Mesendoderm (in vitro differentiated cells): ENCODE results near the gene TSSK2.
A peak's percentile ranks its signal among the peaks of the same experiment; 100 is the strongest.

Experiments
- DNase-seq: peaks from one replicate; pipeline ENCODE4 v3.0.0; 2013
- H2AK5ac ChIP-seq: 2 replicates; pipeline ENCODE4 v1.6.1; 2013; ENCODE audit warnings: low read length, inconsistent platforms
- H2BK120ac ChIP-seq: 2 replicates; pipeline ENCODE4 v1.6.1; 2013; ENCODE audit warnings: low read depth, mild to moderate bottlenecking, low read length, moderate library complexity, mixed read lengths
- H2BK15ac ChIP-seq: replicated peaks from 2 replicates; pipeline ENCODE4 v1.6.1; 2013; ENCODE audit warnings: low read depth, mild to moderate bottlenecking, moderate library complexity
- H2BK5ac ChIP-seq: 2 replicates; pipeline ENCODE4 v1.6.1; 2013; ENCODE audit warnings: low read length, inconsistent platforms
- H3K18ac ChIP-seq: 2 replicates; pipeline ENCODE4 v1.6.1; 2013; ENCODE audit warnings: mild to moderate bottlenecking, low read length, mixed read lengths
- H3K23ac ChIP-seq: one replicate; pipeline ENCODE4 v1.6.1; 2013; ENCODE audit warnings: low read length
- H3K27ac ChIP-seq: 2 replicates; pipeline ENCODE4 v1.5.1; 2013; ENCODE audit warnings: low read depth, mild to moderate bottlenecking, inconsistent platforms, low read length, moderate library complexity
- H3K27me3 ChIP-seq: 2 replicates; pipeline ENCODE4 v1.6.1; 2013; ENCODE audit warnings: low read length, control low read depth, mild to moderate bottlenecking, inconsistent platforms; ENCODE audit not compliant: insufficient read depth, poor library complexity
- H3K36me3 ChIP-seq: 2 replicates; pipeline ENCODE4 v1.6.1; 2013; ENCODE audit warnings: low read length, inconsistent platforms; ENCODE audit not compliant: control insufficient read depth, insufficient read depth
- H3K4ac ChIP-seq: one replicate; pipeline ENCODE4 v1.6.1; 2013; ENCODE audit warnings: low read depth, mild to moderate bottlenecking, low read length, moderate library complexity
- H3K4me1 ChIP-seq: 2 replicates; pipeline ENCODE4 v1.6.1; 2013; ENCODE audit warnings: low read depth, low read length, inconsistent platforms; ENCODE audit not compliant: control insufficient read depth
- H3K4me2 ChIP-seq: 2 replicates; pipeline ENCODE4 v1.6.1; 2013; ENCODE audit warnings: low read length
- H3K4me3 ChIP-seq: 2 replicates; pipeline ENCODE4 v1.5.1; 2013; ENCODE audit warnings: mild to moderate bottlenecking, low read length
- H3K56ac ChIP-seq: one replicate; pipeline ENCODE4 v1.6.1; 2013; ENCODE audit warnings: low read length
- H3K79me1 ChIP-seq: 2 replicates; pipeline ENCODE4 v1.6.1; 2013; ENCODE audit warnings: low read length, inconsistent platforms
- H3K79me2 ChIP-seq: 2 replicates; pipeline ENCODE4 v1.6.1; 2013; ENCODE audit warnings: mild to moderate bottlenecking, low read length; ENCODE audit not compliant: control insufficient read depth, insufficient read depth
- H3K9ac ChIP-seq: 2 replicates; pipeline ENCODE4 v1.6.1; 2013; ENCODE audit warnings: low read length, inconsistent platforms
- H4K5ac ChIP-seq: one replicate; pipeline ENCODE4 v1.6.1; 2013; ENCODE audit warnings: low read length
- H4K8ac ChIP-seq: one replicate; pipeline ENCODE4 v1.6.1; 2013; ENCODE audit warnings: low read depth, mild to moderate bottlenecking, control low read depth, low read length, moderate library complexity
- WGBS: extraction: QIAGEN DNeasy Blood & Tissue Kit; methylation state at CpG from one replicate; pipeline ENCODE4 v1.1.7; 2013; ENCODE audit warnings: low lambda C conversion rate, missing lambda C conversion rate; ENCODE audit not compliant: insufficient coverage; ENCODE audit errors: extremely low coverage; 5-methylcytosine and 5-hydroxymethylcytosine counted together

Gene TSSK2

GRCh38 chr22:19149047-19149883, 18.2 kb downstream of the TSSK2 start:
- Histone ChIP-seq H2BK5ac (no peak overlapping the region), H3K56ac (peak overlapping the region; percentile 56), H3K79me1 (peaks cover under 1% of the 10 kb centered on the region), H3K27ac (no peak overlapping the region), H3K27me3 (peaks cover 45% of the 10 kb centered on the region), H3K23ac (no peak overlapping the region), H3K4me3 (no peak overlapping the region), H2AK5ac (no peak overlapping the region), H3K79me2 (peaks cover under 1% of the 10 kb centered on the region), H4K8ac (no peak overlapping the region), H3K4ac (no peak overlapping the region), H3K4me2 (peak overlapping the region; percentile 36), H3K18ac (no peak overlapping the region), H3K4me1 (no peaks in the 10 kb centered on the region), H4K5ac (no peak overlapping the region), H2BK120ac (no peak overlapping the region), H3K9ac (no peak overlapping the region), H2BK15ac (no peak overlapping the region), H3K36me3 (no peaks in the 10 kb centered on the region)
- no CpG with 5 or more reads among the region's 92 CpGs for WGBS
- DNase-seq, result peak; percentile 31

GRCh38 chr22:19149991-19150390, 18.9 kb downstream of the TSSK2 start, which contains the start of gene GSC2:
Gene GSC2 (minus strand): TSS chr22:19150292. CDS start chr22:19150283, 9 bp downstream.
- Histone ChIP-seq H3K56ac (peak within 1 kb of the TSS; percentile 56), H2BK15ac (no peak within 1 kb of the TSS), H3K27me3 (peaks cover 45% of the 10 kb centered on the region), H3K79me2 (no peaks in the 10 kb centered on the region), H2BK5ac (no peak within 1 kb of the TSS), H2AK5ac (no peak within 1 kb of the TSS), H3K4me1 (no peaks in the 10 kb centered on the region), H3K36me3 (no peaks in the 10 kb centered on the region), H4K8ac (no peak within 1 kb of the TSS), H3K4me3 (no peak within 1 kb of the TSS), H3K79me1 (no peaks in the 10 kb centered on the region), H3K4ac (no peak within 1 kb of the TSS), H4K5ac (no peak within 1 kb of the TSS), H3K23ac (peak within 1 kb of the TSS; percentile 45), H3K27ac (no peak within 1 kb of the TSS), H3K9ac (no peak within 1 kb of the TSS), H3K18ac (no peak within 1 kb of the TSS), H3K4me2 (peak within 1 kb of the TSS; percentile 36), H2BK120ac (no peak within 1 kb of the TSS)
- WGBS, result no CpG with 5 or more reads among the region's 59 CpGs
- DNase-seq, result no peak

- Histone ChIP-seq H3K9ac (no peak overlapping the region), H3K18ac (no peak overlapping the region), H3K4me2 (no peak overlapping the region), H3K36me3 (no peaks in the 10 kb centered on the region), H3K79me1 (no peaks in the 10 kb centered on the region), H2BK15ac (no peak overlapping the region), H4K5ac (no peak overlapping the region), H3K56ac (no peak overlapping the region), H3K27me3 (peaks cover 45% of the 10 kb centered on the region), H3K79me2 (no peaks in the 10 kb centered on the region), H3K27ac (no peak overlapping the region), H3K23ac (no peak overlapping the region), H3K4me1 (no peaks in the 10 kb centered on the region), H3K4me3 (no peak overlapping the region), H2BK5ac (no peak overlapping the region), H2AK5ac (no peak overlapping the region), H2BK120ac (no peak overlapping the region), H4K8ac (no peak overlapping the region), H3K4ac (no peak overlapping the region)
- WGBS, result no CpG with 5 or more reads among the region's 68 CpGs
- no peak for DNase-seq
These were observed 19.6 kb downstream of the TSSK2 start for GRCh38 chr22:19150482-19151328.

- Histone ChIP-seq H2AK5ac (no peak overlapping the region), H3K56ac (no peak overlapping the region), H3K4me1 (no peaks in the 10 kb centered on the region), H4K5ac (no peak overlapping the region), H3K27me3 (peaks cover 45% of the 10 kb centered on the region), H2BK5ac (no peak overlapping the region), H4K8ac (no peak overlapping the region), H3K18ac (no peak overlapping the region), H3K4me3 (no peak overlapping the region), H2BK120ac (no peak overlapping the region), H3K23ac (peak overlapping the region; percentile 80), H3K4me2 (no peak overlapping the region), H2BK15ac (no peak overlapping the region), H3K9ac (no peak overlapping the region), H3K79me2 (no peaks in the 10 kb centered on the region), H3K4ac (no peak overlapping the region), H3K36me3 (no peaks in the 10 kb centered on the region), H3K79me1 (no peaks in the 10 kb centered on the region), H3K27ac (no peak overlapping the region)
- WGBS, result no CpG with 5 or more reads among the region's 10 CpGs
- DNase-seq, result no peak
These were observed 20.5 kb downstream of the TSSK2 start for GRCh38 chr22:19151329-19152191.

- no CpG with 5 or more reads among the region's 11 CpGs for WGBS
- H3K23ac ChIP-seq, result no peak overlapping the region
- H3K27me3 ChIP-seq, result peaks cover 39% of the 10 kb centered on the region
- no peaks in the 10 kb centered on the region for H3K36me3 ChIP-seq
- no peaks in the 10 kb centered on the region for H3K79me2 ChIP-seq
- no peak overlapping the region for H3K4me2 ChIP-seq
- no peak overlapping the region for H3K18ac ChIP-seq
- no peak overlapping the region for H3K9ac ChIP-seq
- no peak for DNase-seq
- no peak overlapping the region for H4K5ac ChIP-seq
- H2BK5ac ChIP-seq, result no peak overlapping the region
- H3K4me1 ChIP-seq, result no peaks in the 10 kb centered on the region
- H3K27ac ChIP-seq, result no peak overlapping the region
- H3K79me1 ChIP-seq, result no peaks in the 10 kb centered on the region
- H3K4me3 ChIP-seq, result no peak overlapping the region
- no peak overlapping the region for H2AK5ac ChIP-seq
- H2BK15ac ChIP-seq, result no peak overlapping the region
- no peak overlapping the region for H2BK120ac ChIP-seq
- H3K56ac ChIP-seq, result no peak overlapping the region
- H3K4ac ChIP-seq, result no peak overlapping the region
- no peak overlapping the region for H4K8ac ChIP-seq
These were observed 22.1 kb downstream of the TSSK2 start for GRCh38 chr22:19152942-19153883.
